GM21737 (cell line): ENCODE results near the gene ENKUR.

Experiments
- ATAC-seq: cut with Tn5 transposase; IDR thresholded peaks from one replicate; pipeline ENCODE4 v1.9.1; 2021; ENCODE audit warnings: mild to moderate bottlenecking, moderate library complexity; ENCODE audit not compliant: unreplicated experiment

The ENKUR gene

GRCh38 chr10:25015828-25016375, at the start of gene ENKUR:
ENKUR (minus strand) TSS chr10:25016158; CDS start chr10:25015936, 222 bp downstream.
- ATAC-seq, result peak; percentile 59

DNA sequence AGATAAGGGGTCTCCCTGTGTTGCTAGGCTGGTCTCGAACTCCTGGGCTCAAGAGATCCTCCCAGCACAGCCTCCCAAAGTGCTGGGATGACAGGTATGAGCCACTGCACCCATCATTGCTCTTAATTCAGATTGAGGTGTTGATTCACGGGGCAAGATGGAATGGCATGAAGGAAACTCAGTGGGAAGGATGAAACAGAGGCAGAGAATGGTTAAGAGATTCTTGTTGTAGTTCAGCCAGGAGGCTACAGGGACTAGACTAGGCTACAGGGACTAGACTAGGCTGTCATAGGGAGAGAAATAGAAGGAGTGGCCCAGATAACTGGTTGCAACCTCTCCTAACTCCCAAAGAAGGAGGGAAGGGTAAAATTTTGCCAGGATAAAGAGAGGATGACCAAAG, 48.4 kb upstream of the ENKUR start:
- ATAC-seq, result no peak

GRCh38 chr10:25063644-25064043, 47.7 kb upstream of the ENKUR start:
- no peak for ATAC-seq

- no peak for ATAC-seq
Observed at GRCh38 chr10:25063157-25063556, 47.2 kb upstream of the ENKUR start.

- ATAC-seq, result no peak
Observed at GRCh38 chr10:25061711-25062449, 45.9 kb upstream of the ENKUR start.

DNA sequence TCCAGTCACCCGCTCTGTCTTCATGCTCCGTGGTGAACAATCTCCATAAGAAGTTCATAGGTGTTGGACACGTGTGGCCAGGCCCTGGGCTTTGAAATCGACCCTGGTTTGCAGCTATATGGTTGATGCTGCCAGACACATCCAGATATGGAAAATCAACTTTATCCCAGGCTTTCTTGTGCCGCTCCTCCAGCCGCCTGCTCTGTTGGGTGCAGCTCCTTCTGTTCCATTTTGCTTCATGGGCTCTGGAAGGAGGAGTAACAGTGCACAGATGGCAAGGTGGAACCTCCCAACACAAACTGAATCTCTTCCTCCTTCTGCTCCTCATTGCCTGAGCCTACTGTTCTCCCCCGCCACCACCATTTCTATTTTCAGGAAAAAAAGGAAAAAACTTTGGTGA, 45.2 kb upstream of the ENKUR start:
- ATAC-seq, result no peak

GRCh38 chr10:25059990-25060389, 44.0 kb upstream of the ENKUR start:
- no peak for ATAC-seq

GRCh38 chr10:25057886-25058285, 41.9 kb upstream of the ENKUR start:
- ATAC-seq, result no peak

- ATAC-seq, result no peak
Observed at GRCh38 chr10:25056726-25057125, 40.8 kb upstream of the ENKUR start.

DNA sequence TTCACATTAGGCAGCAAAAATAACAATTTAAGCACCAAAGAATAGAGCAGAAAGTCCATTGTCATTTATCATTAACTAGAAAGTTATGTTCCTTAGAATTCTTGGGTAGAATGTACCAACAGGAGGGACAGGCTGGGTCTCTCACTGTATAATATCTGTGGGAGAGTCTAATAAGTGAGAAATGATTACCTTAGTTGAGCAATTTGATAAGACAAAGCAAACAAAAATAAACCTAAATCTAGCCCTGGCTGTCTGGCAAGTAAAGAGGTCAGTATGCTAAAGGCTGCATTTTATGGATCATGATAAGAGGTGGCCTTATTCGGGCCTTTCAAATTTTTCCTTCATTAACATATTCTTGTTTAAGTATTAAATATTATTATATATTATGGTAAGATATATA, 36.1 kb upstream of the ENKUR start:
- ATAC-seq, result no peak

GRCh38 chr10:25050402-25050801, 34.4 kb upstream of the ENKUR start:
- ATAC-seq, result no peak

- ATAC-seq, result no peak
Observed at GRCh38 chr10:25049966-25050365, 34.0 kb upstream of the ENKUR start.

GRCh38 chr10:25048450-25048849, 32.5 kb upstream of the ENKUR start:
- no peak for ATAC-seq

- no peak for ATAC-seq
Observed at GRCh38 chr10:25047591-25048301, 31.8 kb upstream of the ENKUR start.

DNA sequence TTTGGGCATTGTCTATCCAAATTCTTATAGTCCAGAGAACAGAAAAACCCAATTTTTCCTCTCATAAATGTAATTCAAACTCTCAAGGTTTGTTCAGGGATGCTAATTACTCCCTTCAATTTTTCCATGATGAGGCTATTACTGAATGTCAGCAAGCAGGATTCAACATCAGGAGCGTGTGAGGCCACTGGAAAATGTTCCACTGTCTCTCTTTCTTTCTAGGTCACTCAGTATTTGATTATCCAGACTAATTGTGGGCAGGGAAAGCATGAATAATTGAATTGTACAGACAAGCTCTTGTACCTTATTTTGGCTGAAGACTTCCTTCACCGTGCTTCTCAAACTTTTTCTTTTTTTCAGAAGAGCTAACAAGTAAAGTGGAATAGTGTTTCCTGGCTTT, 31.1 kb upstream of the ENKUR start:
- ATAC-seq, result no peak

GRCh38 chr10:25046641-25047040, 30.7 kb upstream of the ENKUR start:
- ATAC-seq, result no peak

- ATAC-seq, result no peak
Observed at GRCh38 chr10:25039531-25039930, 23.6 kb upstream of the ENKUR start.

DNA sequence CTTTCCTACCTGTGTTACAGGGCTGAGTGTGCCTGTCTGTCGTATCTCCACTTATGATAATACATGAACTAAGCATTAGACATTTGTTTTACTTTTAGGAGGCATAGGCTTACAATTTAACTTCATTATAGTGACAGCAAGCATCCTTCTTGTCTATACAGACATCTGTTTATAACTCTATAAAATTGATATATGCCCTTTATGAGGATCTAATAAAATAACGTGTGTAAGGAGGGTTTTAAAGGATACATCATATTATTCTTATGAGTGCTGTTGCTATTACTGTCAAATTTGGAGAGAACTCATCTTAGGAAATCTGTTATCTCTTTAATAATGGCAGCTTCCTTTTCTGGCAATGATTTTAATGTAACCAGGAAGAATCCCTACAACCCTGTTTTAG, 22.4 kb upstream of the ENKUR start:
- no peak for ATAC-seq

DNA sequence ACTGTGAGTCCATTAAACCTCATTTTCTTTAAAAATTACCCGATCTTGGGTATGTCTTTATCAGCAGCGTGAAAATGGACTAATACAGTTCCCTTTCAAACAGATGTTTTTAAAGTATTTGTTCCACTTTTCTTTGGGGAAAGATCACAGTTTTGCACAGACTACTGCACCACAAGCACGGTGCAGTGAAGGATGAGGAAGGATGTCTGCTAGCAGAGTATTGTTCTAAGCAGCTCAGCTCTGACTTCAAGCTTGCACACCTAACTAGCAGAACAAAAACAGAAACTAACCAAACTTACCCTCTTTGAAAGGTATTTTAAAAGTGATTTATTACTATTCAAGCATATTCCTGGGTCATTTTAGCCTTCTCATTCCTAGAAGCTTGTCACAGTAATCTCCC, 20.4 kb upstream of the ENKUR start:
- ATAC-seq, result peak; percentile 88

DNA sequence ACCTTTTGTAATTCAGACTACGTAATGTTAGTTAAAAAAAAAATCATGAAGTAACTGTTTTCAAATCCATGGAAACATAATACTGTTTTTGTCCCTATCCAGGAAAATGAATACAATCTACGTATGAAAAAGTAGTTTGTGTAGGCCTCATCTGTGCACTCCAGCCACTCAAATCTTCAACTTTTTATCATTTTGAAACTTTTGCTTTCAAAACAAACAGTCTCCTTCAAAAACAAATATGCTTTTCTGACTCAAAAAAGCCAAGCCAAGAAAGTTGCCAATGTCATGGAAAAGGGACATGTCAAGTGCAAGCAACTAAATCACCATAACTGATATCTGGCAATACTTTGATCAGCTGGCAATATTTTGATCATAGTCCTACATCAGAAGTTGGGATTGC, 13.6 kb upstream of the ENKUR start:
- ATAC-seq, result no peak

GRCh38 chr10:25028711-25029110, 12.8 kb upstream of the ENKUR start:
- no peak for ATAC-seq

DNA sequence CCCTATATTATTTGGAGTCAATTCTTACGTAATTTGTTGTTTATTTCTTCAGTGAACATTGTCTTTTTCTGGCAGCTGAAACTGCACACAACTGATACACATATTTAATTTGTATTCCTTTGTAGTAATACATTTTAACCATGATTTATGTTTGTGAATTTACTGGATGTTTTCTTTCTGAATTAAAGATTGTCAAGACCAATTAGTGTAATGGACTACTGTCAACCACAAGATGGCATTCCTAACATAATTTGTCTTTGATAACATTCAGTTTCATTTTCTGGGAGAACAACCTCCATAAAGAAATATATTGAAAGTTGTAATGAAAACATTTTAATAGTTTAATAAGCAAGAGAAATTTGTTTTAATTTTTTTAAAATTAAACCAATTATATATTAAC, 10.5 kb upstream of the ENKUR start:
- no peak for ATAC-seq
